Stimulated activated CD8-positive, alpha-beta memory T cell treated with anti-CD3 and anti-CD28 coated beads, Interleukin-12 subunit alpha, Interleukin-12 subunit beta, amount 100 ng/mL, for 1 hour (primary cell): Measurements from ENCODE around the gene DTYMK.
A peak's percentile ranks its signal among the peaks of the same experiment; 100 is the strongest.

ENCODE experiments used
- DNase-seq: peaks from one replicate; pipeline ENCODE4 v3.0.0-alpha.2; 2020; ENCODE audit warnings: low read depth

DTYMK gene

GRCh38 chr2:241706537-241706936, 19.9 kb upstream of the DTYMK start:
- no peak for DNase-seq

- no peak for DNase-seq
Observed at GRCh38 chr2:241703032-241703604, 16.5 kb upstream of the DTYMK start.

DNA sequence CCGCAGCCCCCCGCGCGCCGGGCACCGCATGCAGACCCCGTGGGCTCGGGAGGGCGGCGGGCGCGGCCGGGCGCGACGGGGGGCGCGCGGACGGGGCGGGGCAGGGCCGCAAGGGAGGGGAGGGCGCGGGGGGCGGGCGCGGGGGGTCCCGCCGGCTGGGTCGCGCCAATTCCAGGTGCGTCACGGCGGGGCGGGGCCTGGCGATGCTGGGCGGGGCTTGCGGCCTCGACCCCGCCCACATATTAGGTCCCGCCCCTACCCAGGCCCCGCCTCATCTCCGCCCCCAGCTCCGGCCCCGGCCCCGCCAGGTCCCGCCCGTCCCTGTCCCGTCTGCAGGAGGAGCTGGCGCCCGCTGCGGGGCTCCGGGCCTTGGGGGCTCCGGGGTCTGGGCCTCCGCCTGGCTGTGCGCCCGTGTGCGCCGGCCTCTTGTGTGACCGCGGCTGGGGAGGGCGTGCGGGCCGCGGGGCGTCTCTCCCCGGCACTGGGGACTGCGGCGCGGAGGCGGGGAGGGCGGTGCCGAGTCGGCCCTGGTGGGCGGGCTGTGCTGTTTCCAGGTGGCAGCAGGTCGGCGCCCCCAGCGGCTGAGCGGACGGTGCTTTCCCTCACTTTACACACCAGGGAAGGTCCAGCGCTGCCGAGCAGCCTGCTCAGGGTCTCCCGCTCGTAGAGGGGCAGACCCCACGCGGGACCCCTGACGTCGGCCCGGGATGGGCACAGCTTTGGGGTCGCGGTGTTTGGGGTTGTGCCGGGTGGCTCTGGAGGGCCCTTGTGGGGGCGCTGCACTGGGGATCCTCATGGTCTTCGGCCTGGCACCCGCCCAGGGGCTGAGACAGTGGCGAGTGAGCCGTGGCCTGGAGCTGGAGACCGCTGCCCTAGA, 15.8 kb upstream of the DTYMK start:
- peak; percentile 80 for DNase-seq

DNA sequence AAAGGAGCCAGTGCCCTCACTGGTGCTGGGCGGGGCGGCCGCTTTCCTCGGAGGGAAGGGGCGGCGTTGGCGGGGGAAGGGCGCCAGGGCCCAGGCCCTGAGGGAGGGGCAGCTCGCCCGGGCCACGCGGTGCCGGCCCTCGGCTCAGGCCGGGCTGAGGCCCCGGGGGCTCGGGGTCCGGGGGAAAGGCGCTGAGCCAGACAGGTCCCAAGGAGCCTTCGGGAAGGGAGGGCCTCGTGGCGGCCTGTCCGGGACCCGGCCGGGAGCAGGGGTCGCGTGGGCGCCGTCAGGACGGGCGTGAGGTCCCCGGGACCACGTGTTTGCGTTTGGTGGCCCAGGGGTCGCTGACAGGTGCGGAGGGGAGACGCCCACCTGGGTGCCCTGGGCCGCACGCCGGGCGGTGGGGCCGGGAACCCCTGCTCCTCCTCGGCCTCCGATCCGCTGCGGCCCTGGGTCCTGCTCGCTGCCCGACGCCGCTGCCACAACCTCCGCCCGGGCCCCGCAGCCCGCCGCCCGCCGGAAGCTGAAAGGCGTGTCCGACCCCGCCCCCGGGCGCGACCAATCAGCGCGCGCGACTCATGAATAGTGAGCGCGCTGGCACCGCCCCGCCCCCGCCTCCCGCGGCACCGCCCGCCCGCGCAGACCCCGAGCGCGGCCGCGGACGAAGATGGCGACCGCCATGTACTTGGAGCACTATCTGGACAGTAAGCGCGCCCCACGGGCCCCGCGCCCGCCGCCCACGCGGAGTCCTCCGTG, 15.0 kb upstream of the DTYMK start, which contains the start of gene ING5:
Gene ING5 (plus strand): TSS at position 641 of the 756 bp plus-strand sequence. CDS start 27 bp downstream, at position 668.
- peak; percentile 93 for DNase-seq

- DNase-seq = no peak
Observed at GRCh38 chr2:241701149-241701398, 14.5 kb upstream of the DTYMK start.

- DNase-seq = no peak
Observed at GRCh38 chr2:241695651-241696050, 9.0 kb upstream of the DTYMK start.

- DNase-seq = no peak
Observed at GRCh38 chr2:241692448-241692847, 5.8 kb upstream of the DTYMK start.

GRCh38 chr2:241690202-241690717, 3.6 kb upstream of the DTYMK start:
- no peak for DNase-seq

DNA sequence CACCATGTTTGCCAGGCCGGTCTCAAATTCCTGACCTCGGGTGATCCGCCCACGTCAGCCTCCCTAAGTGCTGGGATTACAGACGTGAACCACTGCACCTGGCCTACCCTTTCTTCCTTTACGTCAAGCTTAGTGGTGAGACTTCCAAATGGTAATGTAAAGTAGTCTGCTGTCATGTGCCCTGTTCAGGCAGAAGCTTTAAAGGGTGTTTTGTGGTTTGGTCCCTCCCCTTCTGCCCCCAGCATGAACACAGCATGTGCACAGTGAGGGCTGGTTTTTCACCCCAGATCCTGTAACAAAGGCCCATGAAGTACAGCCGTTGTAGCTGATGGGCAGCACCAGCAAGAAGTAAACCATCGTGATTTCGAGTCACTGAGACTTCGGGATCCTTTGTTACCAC, 2.7 kb upstream of the DTYMK start:
- no peak for DNase-seq

GRCh38 chr2:241686324-241686649, 328 bp downstream of the DTYMK start:
- no peak for DNase-seq

- DNase-seq = no peak
Observed at GRCh38 chr2:241680827-241681599, 5.6 kb downstream of the DTYMK start.

- no peak for DNase-seq
Observed at GRCh38 chr2:241680044-241680443, 6.6 kb downstream of the DTYMK start.

DNA sequence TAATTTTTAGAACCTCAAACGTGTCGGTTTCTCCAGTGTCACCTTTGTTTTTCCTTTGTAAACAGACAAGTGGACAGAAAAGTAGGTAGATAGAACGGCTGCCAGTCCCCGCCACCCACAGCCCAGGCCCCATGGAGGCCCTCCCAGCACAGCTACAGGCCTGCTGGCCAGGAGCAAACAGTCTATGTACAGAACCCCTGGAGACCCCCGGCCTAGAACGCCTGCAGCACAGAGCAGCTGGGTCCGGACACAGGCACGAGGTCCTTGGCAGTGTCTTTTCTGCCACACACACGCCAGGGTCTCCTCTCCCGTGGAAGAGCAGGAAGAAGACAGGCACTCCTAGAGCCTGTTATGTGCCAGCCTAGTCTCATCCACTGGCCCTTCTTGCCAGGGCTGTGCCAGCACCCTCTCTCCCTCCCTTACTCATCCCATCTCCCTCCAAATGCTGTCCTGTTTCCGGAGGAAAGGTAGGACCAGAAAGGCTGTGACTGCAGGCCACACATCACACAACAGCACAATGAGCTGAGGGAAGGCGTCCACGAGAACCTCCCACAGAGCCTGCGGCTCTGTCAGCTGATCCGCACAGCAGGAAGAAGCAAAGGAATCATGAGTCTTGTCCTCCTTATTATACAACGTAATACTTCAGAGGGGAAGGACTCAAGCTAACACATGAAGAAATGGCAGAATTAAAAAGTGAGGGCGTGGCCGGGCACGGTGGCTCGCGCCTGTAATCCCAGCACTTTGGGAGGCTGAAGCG, 7.7 kb downstream of the DTYMK start:
- no peak for DNase-seq

GRCh38 chr2:241678307-241678706, 8.3 kb downstream of the DTYMK start:
- DNase-seq = no peak

DNA sequence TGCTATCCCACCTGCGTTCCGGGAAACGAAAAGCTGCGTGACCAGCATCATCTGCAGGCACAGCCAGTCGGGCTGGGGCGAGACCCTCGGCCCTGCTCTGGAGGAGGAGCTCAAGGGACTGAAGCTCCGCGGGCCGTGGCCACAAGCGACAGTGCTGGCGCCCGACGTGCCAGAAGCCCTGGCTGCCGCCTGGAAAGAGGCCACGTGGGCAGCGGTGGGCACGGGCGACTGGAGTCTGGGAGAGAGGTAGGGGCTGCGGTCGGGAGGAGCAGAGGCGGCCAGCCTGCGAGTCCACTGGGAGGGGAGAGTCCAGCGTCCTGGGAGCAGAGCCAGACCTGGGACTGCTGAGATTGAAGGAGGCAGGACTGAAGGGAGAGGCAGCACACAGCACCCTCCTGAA, 9.2 kb downstream of the DTYMK start:
- no peak for DNase-seq

- no peak for DNase-seq
Observed at GRCh38 chr2:241676665-241677064, 9.9 kb downstream of the DTYMK start.

GRCh38 chr2:241675885-241676284, 10.7 kb downstream of the DTYMK start:
- DNase-seq = no peak

DNA sequence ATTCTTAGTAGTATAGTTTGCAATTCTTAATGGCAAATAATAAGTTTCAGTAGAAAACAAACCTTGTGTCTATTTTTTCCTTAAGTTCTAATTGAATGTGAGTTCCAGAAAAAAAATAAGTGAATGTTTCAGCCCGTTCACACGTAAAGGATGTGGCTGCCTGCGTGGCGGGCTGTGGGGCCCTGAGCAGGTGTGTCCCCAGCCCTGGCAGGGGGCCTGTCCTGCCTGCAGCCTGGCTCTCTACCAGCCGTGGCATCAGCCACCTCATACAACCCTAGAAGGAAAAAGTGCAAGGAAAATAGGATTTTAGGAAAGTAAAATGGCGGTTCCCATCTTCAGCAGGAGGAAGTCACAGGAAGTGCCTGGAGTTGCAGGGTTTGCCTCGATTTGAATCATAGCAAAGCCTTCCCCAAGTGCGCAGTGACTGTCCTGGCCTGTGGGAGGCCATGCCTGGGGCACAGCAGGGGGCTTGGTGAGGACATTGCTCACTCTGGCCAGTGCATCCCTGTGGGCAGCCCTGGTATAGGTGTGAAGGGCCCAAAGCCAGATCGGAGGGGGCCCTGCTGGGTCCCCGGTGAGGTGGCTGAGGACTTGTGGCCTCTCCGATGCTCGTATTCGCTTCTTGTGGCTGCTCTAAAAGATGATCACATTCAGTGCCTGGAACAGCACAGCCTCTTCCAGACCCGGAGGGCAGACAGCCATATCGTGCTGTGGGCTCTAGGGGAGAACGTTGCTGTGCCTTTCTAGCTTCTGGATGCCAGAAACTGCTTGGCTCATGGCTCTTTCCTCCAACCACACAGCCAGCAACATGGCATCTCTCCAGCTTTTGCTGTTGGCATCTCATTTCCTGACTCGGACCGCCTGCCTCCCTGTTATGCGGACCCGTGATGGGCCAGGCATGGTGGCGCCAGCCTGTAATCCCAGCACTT, 12.6 kb downstream of the DTYMK start:
- DNase-seq = no peak

GRCh38 chr2:241673189-241673663, 13.4 kb downstream of the DTYMK start:
- DNase-seq = no peak
